HG03103 (cell line): ENCODE measurements around the gene DUSP3.

Experiments used
- ATAC-seq: cut with Tn5 transposase; IDR thresholded peaks from one replicate; pipeline ENCODE4 v1.9.1; 2021; ENCODE audit warnings: low read depth; ENCODE audit not compliant: unreplicated experiment

The DUSP3 gene

GRCh38 chr17:43770957-43771356 lies 7.8 kb downstream of the DUSP3 start:
- no peak for ATAC-seq

- ATAC-seq: no peak
Measured at GRCh38 chr17:43769859-43770258, 8.9 kb downstream of the DUSP3 start.

GRCh38 chr17:43769426-43769825 lies 9.4 kb downstream of the DUSP3 start:
- no peak for ATAC-seq

GRCh38 chr17:43768943-43769342 lies 9.8 kb downstream of the DUSP3 start:
- ATAC-seq: no peak

GRCh38 chr17:43768382-43768781 lies 10.4 kb downstream of the DUSP3 start:
- ATAC-seq: no peak

GRCh38 chr17:43767713-43768059 lies 11.1 kb downstream of the DUSP3 start:
- ATAC-seq: no peak

- no peak for ATAC-seq
Measured at GRCh38 chr17:43767053-43767712, 11.6 kb downstream of the DUSP3 start.

- ATAC-seq: no peak
Measured at GRCh38 chr17:43766413-43767052, 12.2 kb downstream of the DUSP3 start.

GRCh38 chr17:43760254-43760852 lies 18.4 kb downstream of the DUSP3 start:
- no peak for ATAC-seq

- no peak for ATAC-seq
Measured at GRCh38 chr17:43759836-43760235, 18.9 kb downstream of the DUSP3 start.

- no peak for ATAC-seq
Measured at GRCh38 chr17:43758497-43759174, 20.1 kb downstream of the DUSP3 start, which contains the start of gene SOST. Gene SOST (minus strand): TSS chr17:43758791. CDS start chr17:43758741, 50 bp downstream.

- ATAC-seq: no peak
Measured at GRCh38 chr17:43758086-43758485, 20.7 kb downstream of the DUSP3 start.

GRCh38 chr17:43757171-43757660 lies 21.6 kb downstream of the DUSP3 start:
- ATAC-seq: no peak

- no peak for ATAC-seq
Measured at GRCh38 chr17:43756201-43756600, 22.6 kb downstream of the DUSP3 start.

- no peak for ATAC-seq
Measured at GRCh38 chr17:43755389-43755875, 23.3 kb downstream of the DUSP3 start.

GRCh38 chr17:43754947-43755346 lies 23.8 kb downstream of the DUSP3 start:
- ATAC-seq: no peak

- no peak for ATAC-seq
Measured at GRCh38 chr17:43753493-43754129, 25.2 kb downstream of the DUSP3 start.

- no peak for ATAC-seq
Measured at GRCh38 chr17:43750153-43750552, 28.6 kb downstream of the DUSP3 start.

GRCh38 chr17:43745541-43745940 lies 33.2 kb downstream of the DUSP3 start:
- ATAC-seq: no peak

- ATAC-seq: no peak
Measured at GRCh38 chr17:43741636-43742035, 37.1 kb downstream of the DUSP3 start.

- ATAC-seq: no peak
Measured at GRCh38 chr17:43740541-43740940, 38.2 kb downstream of the DUSP3 start.
